ENCODE measurements around the gene RNF212.

RNF212 gene

DNA sequence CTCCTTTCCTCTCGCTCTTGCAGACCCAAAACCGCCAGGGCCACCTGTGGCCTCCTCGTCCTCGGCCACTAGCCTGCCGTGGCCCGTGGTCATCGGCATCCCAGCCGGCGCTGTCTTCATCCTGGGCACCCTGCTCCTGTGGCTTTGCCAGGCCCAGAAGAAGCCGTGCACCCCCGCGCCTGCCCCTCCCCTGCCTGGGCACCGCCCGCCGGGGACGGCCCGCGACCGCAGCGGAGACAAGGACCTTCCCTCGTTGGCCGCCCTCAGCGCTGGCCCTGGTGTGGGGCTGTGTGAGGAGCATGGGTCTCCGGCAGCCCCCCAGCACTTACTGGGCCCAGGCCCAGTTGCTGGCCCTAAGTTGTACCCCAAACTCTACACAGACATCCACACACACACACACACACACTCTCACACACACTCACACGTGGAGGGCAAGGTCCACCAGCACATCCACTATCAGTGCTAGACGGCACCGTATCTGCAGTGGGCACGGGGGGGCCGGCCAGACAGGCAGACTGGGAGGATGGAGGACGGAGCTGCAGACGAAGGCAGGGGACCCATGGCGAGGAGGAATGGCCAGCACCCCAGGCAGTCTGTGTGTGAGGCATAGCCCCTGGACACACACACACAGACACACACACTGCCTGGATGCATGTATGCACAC, 88.3 kb downstream of the RNF212 start:
- Histone ChIP-seq H3K23ac (ENCODE audit: low read length) (no peak overlapping the region), H3K18ac (ENCODE audit: low read length) (no peak overlapping the region), H2AK5ac (ENCODE audit: low read length) (no peak overlapping the region), H2BK5ac (ENCODE audit: low read length) (no peak overlapping the region), H3K79me1 (ENCODE audit: low read length) (no peaks in the 10 kb centered on the region), H3K4me2 (ENCODE audit: low read length) (no peak overlapping the region), H3K79me2 (ENCODE audit: control insufficient read depth, insufficient read depth, low read length) (no peaks in the 10 kb centered on the region), H4K5ac (ENCODE audit: low read length) (no peak overlapping the region), H2BK15ac (replicated peaks; ENCODE audit: low read depth) (no peak overlapping the region), H3K4me1 (ENCODE audit: control insufficient read depth, low read depth, low read length) (no peaks in the 10 kb centered on the region), H3K9ac (ENCODE audit: low read length) (no peak overlapping the region), H3K36me3 (ENCODE audit: control insufficient read depth, insufficient read depth, low read length) (peaks cover 8% of the 10 kb centered on the region), H2BK120ac (ENCODE audit: low read depth, low read length) (no peak overlapping the region), H3K27ac (ENCODE audit: low read depth, low read length) (no peak overlapping the region), H4K8ac (ENCODE audit: low read depth, low read length) (no peak overlapping the region), H3K4me3 (ENCODE audit: low read length) (no peak overlapping the region), H3K27me3 (ENCODE audit: insufficient read depth, low read length, poor library complexity) (no peaks in the 10 kb centered on the region), H3K4ac (ENCODE audit: low read depth, low read length) (no peak overlapping the region), H3K56ac (ENCODE audit: low read length) (no peak overlapping the region)
- no peak for DNase-seq
- no CpG with 5 or more reads among the region's 32 CpGs for WGBS (ENCODE audit: extremely low coverage, insufficient coverage, low lambda C conversion rate)

DNA sequence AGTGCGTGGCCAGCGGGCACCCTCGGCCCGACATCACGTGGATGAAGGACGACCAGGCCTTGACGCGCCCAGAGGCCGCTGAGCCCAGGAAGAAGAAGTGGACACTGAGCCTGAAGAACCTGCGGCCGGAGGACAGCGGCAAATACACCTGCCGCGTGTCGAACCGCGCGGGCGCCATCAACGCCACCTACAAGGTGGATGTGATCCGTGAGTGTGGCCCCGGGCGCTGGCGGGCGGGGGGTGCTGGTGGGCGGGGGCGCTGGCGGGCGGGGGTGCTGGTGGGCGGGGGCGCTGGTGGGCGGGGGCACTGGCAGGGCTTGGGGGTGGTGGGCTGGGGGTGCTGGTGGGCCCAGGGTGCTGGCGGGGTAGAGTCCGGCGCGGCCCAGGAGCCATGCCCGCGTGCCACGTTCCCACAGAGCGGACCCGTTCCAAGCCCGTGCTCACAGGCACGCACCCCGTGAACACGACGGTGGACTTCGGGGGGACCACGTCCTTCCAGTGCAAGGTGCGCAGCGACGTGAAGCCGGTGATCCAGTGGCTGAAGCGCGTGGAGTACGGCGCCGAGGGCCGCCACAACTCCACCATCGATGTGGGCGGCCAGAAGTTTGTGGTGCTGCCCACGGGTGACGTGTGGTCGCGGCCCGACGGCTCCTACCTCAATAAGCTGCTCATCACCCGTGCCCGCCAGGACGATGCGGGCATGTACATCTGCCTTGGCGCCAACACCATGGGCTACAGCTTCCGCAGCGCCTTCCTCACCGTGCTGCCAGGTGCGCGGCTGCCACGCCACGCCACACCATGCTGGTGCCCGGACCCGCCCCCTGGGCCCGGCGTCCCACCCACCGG, 89.2 kb downstream of the RNF212 start:
- Histone ChIP-seq H2BK120ac (ENCODE audit: low read depth, low read length) (no peak overlapping the region), H2AK5ac (ENCODE audit: low read length) (no peak overlapping the region), H4K8ac (ENCODE audit: low read depth, low read length) (no peak overlapping the region), H3K4me3 (ENCODE audit: low read length) (no peak overlapping the region), H3K27ac (ENCODE audit: low read depth, low read length) (no peak overlapping the region), H4K5ac (ENCODE audit: low read length) (no peak overlapping the region), H3K79me1 (ENCODE audit: low read length) (no peaks in the 10 kb centered on the region), H3K23ac (ENCODE audit: low read length) (no peak overlapping the region), H2BK15ac (replicated peaks; ENCODE audit: low read depth) (no peak overlapping the region), H3K4me1 (ENCODE audit: control insufficient read depth, low read depth, low read length) (no peaks in the 10 kb centered on the region), H3K4me2 (ENCODE audit: low read length) (no peak overlapping the region), H3K4ac (ENCODE audit: low read depth, low read length) (no peak overlapping the region), H2BK5ac (ENCODE audit: low read length) (no peak overlapping the region), H3K56ac (ENCODE audit: low read length) (no peak overlapping the region), H3K9ac (ENCODE audit: low read length) (no peak overlapping the region), H3K36me3 (ENCODE audit: control insufficient read depth, insufficient read depth, low read length) (peaks cover 8% of the 10 kb centered on the region), H3K27me3 (ENCODE audit: insufficient read depth, low read length, poor library complexity) (no peaks in the 10 kb centered on the region), H3K18ac (ENCODE audit: low read length) (no peak overlapping the region), H3K79me2 (ENCODE audit: control insufficient read depth, insufficient read depth, low read length) (no peaks in the 10 kb centered on the region)
- WGBS (ENCODE audit: extremely low coverage, insufficient coverage, low lambda C conversion rate), result no CpG with 5 or more reads among the region's 83 CpGs
- no peak for DNase-seq

DNA sequence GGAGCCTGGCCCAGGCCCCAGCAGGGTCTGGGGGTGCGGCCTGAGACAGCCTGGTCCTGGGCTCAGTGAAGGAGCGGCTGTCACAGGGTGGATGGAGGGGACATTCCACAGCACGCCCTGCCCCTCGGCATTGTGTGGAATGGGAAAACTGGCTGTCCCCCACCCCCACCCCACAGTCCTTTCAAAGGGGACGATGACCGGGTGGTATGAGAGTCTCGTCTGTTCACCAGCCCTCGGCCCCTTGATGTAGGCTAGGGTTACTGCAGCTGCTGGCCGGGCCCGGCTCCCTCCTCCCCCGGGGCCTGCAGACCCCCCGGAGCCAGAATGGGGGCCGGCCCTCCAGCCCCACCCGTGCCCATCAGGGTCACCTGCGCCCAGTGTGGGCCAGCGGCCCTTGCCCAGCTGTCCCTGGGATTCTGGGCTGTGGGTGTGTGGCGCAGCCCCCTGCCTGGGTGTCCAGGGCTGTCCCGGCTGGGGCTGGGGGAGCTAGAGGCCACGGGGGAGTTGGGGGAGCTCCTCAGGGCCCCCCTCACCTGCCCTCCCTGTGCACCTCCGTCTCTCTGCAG, 90.2 kb downstream of the RNF212 start:
- Histone ChIP-seq H4K8ac (ENCODE audit: low read depth, low read length) (no peak overlapping the region), H3K23ac (ENCODE audit: low read length) (no peak overlapping the region), H3K4me2 (ENCODE audit: low read length) (no peak overlapping the region), H3K9ac (ENCODE audit: low read length) (no peak overlapping the region), H3K79me2 (ENCODE audit: control insufficient read depth, insufficient read depth, low read length) (no peaks in the 10 kb centered on the region), H3K79me1 (ENCODE audit: low read length) (no peaks in the 10 kb centered on the region), H3K4me3 (ENCODE audit: low read length) (no peak overlapping the region), H3K27ac (ENCODE audit: low read depth, low read length) (no peak overlapping the region), H3K4ac (ENCODE audit: low read depth, low read length) (no peak overlapping the region), H3K18ac (ENCODE audit: low read length) (no peak overlapping the region), H2BK15ac (replicated peaks; ENCODE audit: low read depth) (no peak overlapping the region), H3K27me3 (ENCODE audit: insufficient read depth, low read length, poor library complexity) (no peaks in the 10 kb centered on the region), H3K36me3 (ENCODE audit: control insufficient read depth, insufficient read depth, low read length) (peaks cover 8% of the 10 kb centered on the region), H2BK120ac (ENCODE audit: low read depth, low read length) (no peak overlapping the region), H3K4me1 (ENCODE audit: control insufficient read depth, low read depth, low read length) (no peaks in the 10 kb centered on the region), H3K56ac (ENCODE audit: low read length) (no peak overlapping the region), H2AK5ac (ENCODE audit: low read length) (no peak overlapping the region), H2BK5ac (ENCODE audit: low read length) (no peak overlapping the region), H4K5ac (ENCODE audit: low read length) (no peak overlapping the region)
- no peak for DNase-seq
- no CpG with 5 or more reads among the region's 20 CpGs for WGBS (ENCODE audit: extremely low coverage, insufficient coverage, low lambda C conversion rate)

DNA sequence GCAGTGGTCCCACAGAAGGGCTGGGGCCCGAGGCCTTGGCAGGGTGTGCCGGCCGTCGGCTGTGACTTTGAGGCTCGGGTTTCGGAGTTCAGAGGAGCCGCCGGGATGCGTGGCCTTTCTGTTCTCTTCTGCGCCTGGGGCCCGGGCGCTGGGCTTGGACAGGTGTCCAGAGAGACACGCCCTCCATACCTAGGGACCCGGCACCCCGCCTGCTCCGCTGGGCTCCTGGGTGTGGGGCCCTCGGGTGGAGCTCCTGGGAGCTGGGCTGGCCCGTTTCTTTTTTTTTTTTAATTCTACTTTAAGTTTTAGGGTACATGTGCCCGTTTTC, 90.7 kb downstream of the RNF212 start:
- WGBS (ENCODE audit: extremely low coverage, insufficient coverage, low lambda C conversion rate), result no CpG with 5 or more reads among the region's 19 CpGs
- no peak overlapping the region for H3K23ac ChIP-seq (ENCODE audit: low read length)
- H3K4me1 ChIP-seq (ENCODE audit: control insufficient read depth, low read depth, low read length), result no peaks in the 10 kb centered on the region
- no peaks in the 10 kb centered on the region for H3K79me1 ChIP-seq (ENCODE audit: low read length)
- H4K5ac ChIP-seq (ENCODE audit: low read length), result no peak overlapping the region
- no peak overlapping the region for H3K4me3 ChIP-seq (ENCODE audit: low read length)
- H3K27ac ChIP-seq (ENCODE audit: low read depth, low read length), result no peak overlapping the region
- no peak overlapping the region for H3K4ac ChIP-seq (ENCODE audit: low read depth, low read length)
- H4K8ac ChIP-seq (ENCODE audit: low read depth, low read length), result no peak overlapping the region
- no peak overlapping the region for H2AK5ac ChIP-seq (ENCODE audit: low read length)
- H2BK5ac ChIP-seq (ENCODE audit: low read length), result no peak overlapping the region
- no peaks in the 10 kb centered on the region for H3K27me3 ChIP-seq (ENCODE audit: insufficient read depth, low read length, poor library complexity)
- peaks cover 8% of the 10 kb centered on the region for H3K36me3 ChIP-seq (ENCODE audit: control insufficient read depth, insufficient read depth, low read length)
- no peak overlapping the region for H3K18ac ChIP-seq (ENCODE audit: low read length)
- H3K4me2 ChIP-seq (ENCODE audit: low read length), result no peak overlapping the region
- no peak overlapping the region for H2BK15ac ChIP-seq (replicated peaks; ENCODE audit: low read depth)
- no peaks in the 10 kb centered on the region for H3K79me2 ChIP-seq (ENCODE audit: control insufficient read depth, insufficient read depth, low read length)
- H3K9ac ChIP-seq (ENCODE audit: low read length), result no peak overlapping the region
- no peak for DNase-seq
- no peak overlapping the region for H3K56ac ChIP-seq (ENCODE audit: low read length)
- no peak overlapping the region for H2BK120ac ChIP-seq (ENCODE audit: low read depth, low read length)

DNA sequence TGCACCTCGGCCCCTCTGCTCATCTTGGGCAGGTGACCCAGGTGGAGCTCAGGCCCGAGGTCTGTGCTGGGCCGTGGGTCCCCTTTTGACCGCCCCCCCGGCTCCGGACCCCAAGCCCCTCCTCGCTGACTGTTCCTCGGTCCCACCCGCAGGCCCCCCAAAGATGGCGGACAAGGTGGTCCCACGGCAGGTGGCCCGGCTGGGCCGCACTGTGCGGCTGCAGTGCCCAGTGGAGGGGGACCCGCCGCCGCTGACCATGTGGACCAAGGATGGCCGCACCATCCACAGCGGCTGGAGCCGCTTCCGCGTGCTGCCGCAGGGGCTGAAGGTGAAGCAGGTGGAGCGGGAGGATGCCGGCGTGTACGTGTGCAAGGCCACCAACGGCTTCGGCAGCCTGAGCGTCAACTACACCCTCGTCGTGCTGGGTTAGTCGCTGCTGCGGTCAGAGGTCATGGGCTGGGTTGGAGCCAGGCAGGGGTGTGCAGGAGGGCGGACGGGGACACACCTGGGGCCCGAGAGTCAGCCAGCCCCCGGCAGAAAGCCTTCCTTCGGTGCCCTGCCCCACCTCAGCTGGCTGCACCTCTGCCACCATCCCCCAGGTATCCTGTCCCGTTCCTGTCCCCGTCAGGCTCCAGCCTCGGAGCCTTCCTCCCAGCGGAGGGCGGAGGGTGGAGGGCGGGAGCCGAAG, 91.2 kb downstream of the RNF212 start:
- Histone ChIP-seq H3K23ac (ENCODE audit: low read length) (no peak overlapping the region), H2BK15ac (replicated peaks; ENCODE audit: low read depth) (no peak overlapping the region), H2AK5ac (ENCODE audit: low read length) (no peak overlapping the region), H3K9ac (ENCODE audit: low read length) (no peak overlapping the region), H3K79me1 (ENCODE audit: low read length) (no peaks in the 10 kb centered on the region), H3K27me3 (ENCODE audit: insufficient read depth, low read length, poor library complexity) (no peaks in the 10 kb centered on the region), H3K79me2 (ENCODE audit: control insufficient read depth, insufficient read depth, low read length) (no peaks in the 10 kb centered on the region), H2BK5ac (ENCODE audit: low read length) (no peak overlapping the region), H2BK120ac (ENCODE audit: low read depth, low read length) (no peak overlapping the region), H3K18ac (ENCODE audit: low read length) (no peak overlapping the region), H3K56ac (ENCODE audit: low read length) (no peak overlapping the region), H3K4ac (ENCODE audit: low read depth, low read length) (no peak overlapping the region), H3K36me3 (ENCODE audit: control insufficient read depth, insufficient read depth, low read length) (peaks cover 8% of the 10 kb centered on the region), H3K4me3 (ENCODE audit: low read length) (no peak overlapping the region), H3K27ac (ENCODE audit: low read depth, low read length) (no peak overlapping the region), H3K4me2 (ENCODE audit: low read length) (no peak overlapping the region), H4K5ac (ENCODE audit: low read length) (no peak overlapping the region), H4K8ac (ENCODE audit: low read depth, low read length) (no peak overlapping the region), H3K4me1 (ENCODE audit: control insufficient read depth, low read depth, low read length) (no peaks in the 10 kb centered on the region)
- WGBS (ENCODE audit: extremely low coverage, insufficient coverage, low lambda C conversion rate), result no CpG with 5 or more reads among the region's 46 CpGs
- DNase-seq, result no peak

All from mesendoderm (in vitro differentiated cells).